ENCODE results near the gene NRTN. TPM values are rescaled to one million over a fixed set of nuclear protein-coding genes. Genes with fewer than 3 reads are reported as not detected.

Gene NRTN
- total RNA-seq, 1 experiment from 2014 or later, result 4.6 TPM

- H2BK20ac ChIP-seq (ENCODE audit: low read depth, low read length, poor library complexity, severe bottlenecking), result no peak overlapping the region
- Mint-ChIP-seq H3K27ac (no peak overlapping the region), H3K4me1 (peaks cover 3 to 8% of the 10 kb centered on the region in 2 experiments), H3K27me3 (ENCODE audit: low read depth) (peaks cover 34% of the 10 kb centered on the region), H3K36me3 (ENCODE audit: insufficient read depth in 1 of 3, low read depth in 3 of 3) (peaks cover 0 to 4% (median 0%) of the 10 kb centered on the region in 3 experiments; a peak in 2 of 7 replicates), H3K9me3 (peaks cover 0 to 4% of the 10 kb centered on the region in 2 experiments; a peak in 3 of 5 replicates), H3K4me3 (no peak overlapping the region)
- H2AFZ ChIP-seq (ENCODE audit: low read length), result no peak overlapping the region
- no peak overlapping the region for H3K56ac ChIP-seq (ENCODE audit: insufficient read length, low read depth, low read length)
- H2BK15ac ChIP-seq (ENCODE audit: low read depth, low read length), result no peak overlapping the region
- no peak overlapping the region for H3T11ph ChIP-seq (ENCODE audit: low read length)
- no peaks in the 10 kb centered on the region for H3K9me3 ChIP-seq (ENCODE audit: control insufficient read depth, low read depth, low read length)
- H3K4me1 ChIP-seq (ENCODE audit: insufficient read depth, low read length), result no peaks in the 10 kb centered on the region
- H4K20me1 ChIP-seq (ENCODE audit: control insufficient read depth, insufficient read depth, insufficient read length), result no peaks in the 10 kb centered on the region
- H3K4me2 ChIP-seq (ENCODE audit: insufficient read depth, insufficient read length, low read length), result no peak overlapping the region
- H3K79me1 ChIP-seq (ENCODE audit: insufficient read depth, low read depth, low read length, poor library complexity, severe bottlenecking), result no peaks in the 10 kb centered on the region
- H4K91ac ChIP-seq (ENCODE audit: insufficient read length, low read depth, low read length), result no peak overlapping the region
- DNase-seq, result no peak
- H2BK12ac ChIP-seq (ENCODE audit: insufficient read length, low read depth, low read length), result no peak overlapping the region
- no peak overlapping the region for H3K4ac ChIP-seq (ENCODE audit: low read depth, low read length)
- H4K8ac ChIP-seq (replicated peaks; ENCODE audit: insufficient read length, low read depth, low read length), result no peak overlapping the region
- H3K27ac ChIP-seq (ENCODE audit: insufficient read length, low read depth, low read length), result no peak overlapping the region
- TF ChIP-seq, protein P1, sequence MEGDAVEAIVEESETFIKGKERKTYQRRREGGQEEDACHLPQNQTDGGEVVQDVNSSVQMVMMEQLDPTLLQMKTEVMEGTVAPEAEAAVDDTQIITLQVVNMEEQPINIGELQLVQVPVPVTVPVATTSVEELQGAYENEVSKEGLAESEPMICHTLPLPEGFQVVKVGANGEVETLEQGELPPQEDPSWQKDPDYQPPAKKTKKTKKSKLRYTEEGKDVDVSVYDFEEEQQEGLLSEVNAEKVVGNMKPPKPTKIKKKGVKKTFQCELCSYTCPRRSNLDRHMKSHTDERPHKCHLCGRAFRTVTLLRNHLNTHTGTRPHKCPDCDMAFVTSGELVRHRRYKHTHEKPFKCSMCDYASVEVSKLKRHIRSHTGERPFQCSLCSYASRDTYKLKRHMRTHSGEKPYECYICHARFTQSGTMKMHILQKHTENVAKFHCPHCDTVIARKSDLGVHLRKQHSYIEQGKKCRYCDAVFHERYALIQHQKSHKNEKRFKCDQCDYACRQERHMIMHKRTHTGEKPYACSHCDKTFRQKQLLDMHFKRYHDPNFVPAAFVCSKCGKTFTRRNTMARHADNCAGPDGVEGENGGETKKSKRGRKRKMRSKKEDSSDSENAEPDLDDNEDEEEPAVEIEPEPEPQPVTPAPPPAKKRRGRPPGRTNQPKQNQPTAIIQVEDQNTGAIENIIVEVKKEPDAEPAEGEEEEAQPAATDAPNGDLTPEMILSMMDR (conservative IDR thresholded peaks at IDR 0.05), result no peak
- H3K14ac ChIP-seq (ENCODE audit: insufficient read depth, low read length), result no peak overlapping the region; the same call in 1 of the 2 replicates
- H2BK120ac ChIP-seq (ENCODE audit: low read depth, low read length, poor library complexity, severe bottlenecking), result no peak overlapping the region
- WGBS (ENCODE audit: extremely low coverage, insufficient read length, low lambda C conversion rate), result 100% methylated on average over 1 of the region's 8 CpGs
- no peak overlapping the region for H2BK5ac ChIP-seq (ENCODE audit: insufficient read length, low read length)
- H3K23ac ChIP-seq (ENCODE audit: insufficient read length, low read depth, low read length), result no peak overlapping the region
- no peak overlapping the region for H4K5ac ChIP-seq (ENCODE audit: insufficient read length, low read depth, low read length)
- H3K79me2 ChIP-seq (ENCODE audit: insufficient read depth, low read length), result no peaks in the 10 kb centered on the region
- H3K18ac ChIP-seq (ENCODE audit: insufficient read length, low read depth, low read length), result no peak overlapping the region
- H3K27me3 ChIP-seq (ENCODE audit: insufficient read depth, low read length), result no peaks in the 10 kb centered on the region
- no peaks in the 10 kb centered on the region for H3K23me2 ChIP-seq (ENCODE audit: insufficient read length, low read depth, low read length, poor library complexity, severe bottlenecking)
- no peak overlapping the region for H2AK5ac ChIP-seq (ENCODE audit: insufficient read length, low read length)
- no peak overlapping the region for H3K9ac ChIP-seq (ENCODE audit: extremely low read depth, insufficient read length, low read length)
These were observed 6.6 kb upstream of the NRTN start for GRCh38 chr19:5798244-5798643.

Measured in H9 (cell line).